K562 (cell line): ENCODE results near the gene TLNRD1. TPM values are rescaled to one million over a fixed set of nuclear protein-coding genes. Genes with fewer than 3 reads are reported as not detected.

ENCODE experiments used
- BDP1 ChIP-seq: IDR thresholded peaks from 3 replicates; pipeline ENCODE4 v1.6.1; 2011; ENCODE audit not compliant: insufficient read length, insufficient read depth
- BRCA1 ChIP-seq, 2 experiments: fragments of 450-650 bp in 1 of 2; sonication (generic) in 1 of 2; formaldehyde crosslinking in 1 of 2; IDR thresholded peaks; 2 replicates each; pipeline versions ENCODE4 v1.5.0 to v1.6.1; 2017 to 2020; ENCODE audit warnings: mild to moderate bottlenecking in 1 of 2, missing genetic modification reagents in 1 of 2
- CCNT2 ChIP-seq: IDR thresholded peaks from 2 replicates; pipeline ENCODE4 v1.6.1; 2011; ENCODE audit warnings: borderline replicate concordance, low read depth, mild to moderate bottlenecking, moderate library complexity, mixed read lengths, low read length; ENCODE audit not compliant: insufficient read length; ENCODE audit errors: extremely low read depth
- ETS2 ChIP-seq: IDR thresholded peaks from 2 replicates; pipeline ENCODE4 v1.6.1; 2016; ENCODE audit warnings: borderline replicate concordance, missing genetic modification characterization, mild to moderate bottlenecking, moderate library complexity, missing compliant biosample characterization; ENCODE audit not compliant: poor library complexity, severe bottlenecking
- FOS ChIP-seq: IDR thresholded peaks from 3 replicates; pipeline ENCODE4 v1.6.1; 2011; ENCODE audit not compliant: insufficient read length; ENCODE audit errors: extremely low read depth
- FOSL1 ChIP-seq: fragments of 200-800 bp; sonication (Bioruptor generic); conservative IDR thresholded peaks from 2 replicates; pipeline ENCODE4 v1.6.1; 2016; ENCODE audit warnings: missing genetic modification characterization, missing compliant biosample characterization
- GABPB1 ChIP-seq: sonication (generic); formaldehyde crosslinking; IDR thresholded peaks from 2 replicates; pipeline ENCODE4 v1.8.0; 2022; ENCODE audit warnings: mild to moderate bottlenecking, missing genetic modification reagents
- KLF13 ChIP-seq: fragments of 450-650 bp; IDR thresholded peaks from 2 replicates; pipeline ENCODE4 v1.6.1; 2016; ENCODE audit warnings: missing genetic modification characterization, low read depth, mild to moderate bottlenecking, missing compliant biosample characterization, moderate library complexity, borderline replicate concordance
- MAFF ChIP-seq: IDR thresholded peaks from 2 replicates; pipeline ENCODE4 v1.6.1; 2012; ENCODE audit warnings: low read length, improper control_type of control experiment
- PHF8 ChIP-seq: fragments of 200-600 bp; sonication (generic); IDR thresholded peaks from 2 replicates; pipeline ENCODE4 v1.6.1; 2012; ENCODE audit warnings: mixed run types, mild to moderate bottlenecking, inconsistent platforms, low read length, moderate library complexity, borderline replicate concordance
- RBBP5 ChIP-seq: fragments of 200-600 bp; sonication (generic); IDR thresholded peaks from 2 replicates; pipeline ENCODE4 v1.6.1; 2012; ENCODE audit warnings: borderline replicate concordance, mild to moderate bottlenecking, low read length, control low read depth, inconsistent platforms; ENCODE audit not compliant: insufficient read depth, poor library complexity, severe bottlenecking
- SIN3A ChIP-seq, 2 experiments: fragments of 150-350 bp in 1 of 2; IDR thresholded peaks; 2 replicates each; pipeline ENCODE4 v1.6.1; 2011 to 2016; ENCODE audit warnings: borderline replicate concordance in 2 of 2, low read depth in 2 of 2, low read length in 2 of 2, mild to moderate bottlenecking in 2 of 2, moderate library complexity in 2 of 2; ENCODE audit not compliant: control insufficient read depth in 1 of 2
- SP2 ChIP-seq: IDR thresholded peaks from 2 replicates; pipeline ENCODE4 v1.6.1; 2011; ENCODE audit warnings: mild to moderate bottlenecking, low read depth, low read length, moderate library complexity; ENCODE audit not compliant: poor library complexity, severe bottlenecking; ENCODE audit errors: extremely low read depth
- TCF7 ChIP-seq: sonication (generic); IDR thresholded peaks from 2 replicates; pipeline ENCODE4 v1.6.1; 2016; ENCODE audit warnings: antibody characterized with exemption, borderline replicate concordance
- TRIM25 ChIP-seq: fragments of 450-650 bp; IDR thresholded peaks from 2 replicates; pipeline ENCODE4 v1.7.0; 2016; ENCODE audit warnings: borderline replicate concordance
- ZFPM2 ChIP-seq: fragments of 250-450 bp; sonication (Bioruptor Pico); IDR thresholded peaks from 2 replicates; pipeline ENCODE4 v1.5.1; 2022; ENCODE audit warnings: mild to moderate bottlenecking
- ZKSCAN1 ChIP-seq: fragments of 150-350 bp; IDR thresholded peaks from 2 replicates; pipeline ENCODE4 v1.6.1; 2016; ENCODE audit warnings: low read depth, low read length
- ZZZ3 ChIP-seq: fragments of 450-650 bp; IDR thresholded peaks from 2 replicates; pipeline ENCODE4 v1.6.1; 2016; ENCODE audit warnings: antibody characterized with exemption, mild to moderate bottlenecking, moderate library complexity
- polyA plus RNA-seq, 8 experiments: library from polyadenylated mRNA; depleted of rRNA in 4 of 8; stranded (reverse) in 5 of 8; unstranded in 3 of 8; fragments of >200 nt; fragmentation: Nextera tagmentation in 2 of 8; fragmentation: Illumina TruSeq in 1 of 8; extraction: Ambion mirVana in 2 of 8; extraction: Trizol in 1 of 8; gene quantifications; 2 replicates each; pipeline versions ENCODE4 v1.2.1 to v1.2.3, GENCODE V29; 2011 to 2014; ENCODE audit warnings: inconsistent platforms in 1 of 8, missing spikeins in 1 of 8
- total RNA-seq, 7 experiments: library from RNA; depleted of rRNA in 6 of 7; stranded (reverse); fragments of >200 nt in 6 of 7; fragmentation: Illumina TruSeq in 2 of 7; extraction: Trizol in 2 of 7; gene quantifications; 2 replicates each; pipeline versions ENCODE4 v1.2.1 to v1.2.3, GENCODE V29; 2011 to 2021; ENCODE audit warnings: low replicate concordance in 1 of 7
- TF ChIP-seq, protein P1 (sequence below), 3 experiments: fragments of 200-800 bp in 1 of 3; fragments of 250-450 bp in 1 of 3; fragments of 450-650 bp in 1 of 3; sonication (Bioruptor Pico) in 1 of 3; sonication (Bioruptor generic) in 1 of 3; formaldehyde crosslinking in 1 of 3; IDR thresholded peaks; 2 replicates each; pipeline versions ENCODE4 v1.6.1 to v1.8.0; 2016 to 2022; ENCODE audit warnings: mild to moderate bottlenecking in 2 of 3, missing genetic modification characterization in 2 of 3, missing compliant biosample characterization in 1 of 3, moderate library complexity in 1 of 3
- TF ChIP-seq, protein P2 (sequence below): fragments of 450-650 bp; formaldehyde crosslinking; IDR thresholded peaks from 2 replicates; pipeline ENCODE4 v1.4.0; 2022; ENCODE audit warnings: missing genetic modification characterization

The TLNRD1 gene
- total and polyA plus RNA-seq, 9 of the 15 experiments (the other 6 are each of a cell fraction or from before 2014, with no cell fraction given), result 1.1 to 33.1 (median 5.7) TPM

DNA sequence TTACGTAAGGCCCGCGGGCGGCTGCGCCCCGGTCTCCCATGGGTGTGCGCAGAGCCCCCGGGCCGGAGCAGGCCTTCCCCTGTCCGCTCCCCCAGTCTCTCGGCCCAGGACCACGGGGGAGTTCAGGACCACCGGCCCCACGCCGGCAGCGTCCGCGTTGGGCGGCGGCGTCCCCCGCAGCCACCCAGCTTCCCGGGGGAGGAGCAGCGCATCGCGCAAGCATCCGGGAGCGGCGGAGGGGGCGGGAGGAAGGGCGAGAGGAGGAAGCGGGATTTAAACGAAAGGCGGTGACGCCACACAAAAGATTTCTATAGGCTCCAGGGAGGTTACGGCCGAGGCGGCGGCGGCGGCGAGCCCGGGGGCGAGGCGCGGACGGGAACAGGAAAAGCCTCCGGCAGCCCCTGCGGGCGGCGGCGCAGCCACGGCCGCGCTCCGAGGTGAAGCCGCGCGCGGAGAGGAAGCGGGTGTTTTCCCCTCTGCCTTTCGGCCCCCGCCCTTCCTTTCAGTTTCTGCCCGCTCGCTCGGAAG, at the start of gene TLNRD1 (continued):
- TF ChIP-seq PHF8 (peak; percentile 82; the same call in 1 of the 2 replicates), ETS2 (tag) (no peak), TCF7 (no peak), FOSL1 (tag) (peak; percentile 30; the same call in 1 of the 2 replicates), CCNT2 (peak; percentile 24), FOS (no peak), SP2 (no peak), BRCA1 (IDR thresholded peaks at IDR 0.05) (no peak), BRCA1 (CRISPR knock-in tag; IDR thresholded peaks at IDR 0.05) (no peak), BDP1 (no peak), SIN3A (IDR thresholded peaks at IDR 0.05; ENCODE audit: borderline replicate concordance in 2 of 2, control insufficient read depth in 1 of 2, low read depth in 2 of 2, low read length in 2 of 2) (no peak), GABPB1 (CRISPR knock-in tag) (peak; percentile 64; the same call in 1 of the 2 replicates), TRIM25 (no peak), RBBP5 (peak; percentile 93), KLF13 (no peak), ZZZ3 (no peak), ZFPM2 (CRISPR knock-in tag) (no peak), ZKSCAN1 (no peak), MAFF (no peak)
- TF ChIP-seq, protein P1, sequence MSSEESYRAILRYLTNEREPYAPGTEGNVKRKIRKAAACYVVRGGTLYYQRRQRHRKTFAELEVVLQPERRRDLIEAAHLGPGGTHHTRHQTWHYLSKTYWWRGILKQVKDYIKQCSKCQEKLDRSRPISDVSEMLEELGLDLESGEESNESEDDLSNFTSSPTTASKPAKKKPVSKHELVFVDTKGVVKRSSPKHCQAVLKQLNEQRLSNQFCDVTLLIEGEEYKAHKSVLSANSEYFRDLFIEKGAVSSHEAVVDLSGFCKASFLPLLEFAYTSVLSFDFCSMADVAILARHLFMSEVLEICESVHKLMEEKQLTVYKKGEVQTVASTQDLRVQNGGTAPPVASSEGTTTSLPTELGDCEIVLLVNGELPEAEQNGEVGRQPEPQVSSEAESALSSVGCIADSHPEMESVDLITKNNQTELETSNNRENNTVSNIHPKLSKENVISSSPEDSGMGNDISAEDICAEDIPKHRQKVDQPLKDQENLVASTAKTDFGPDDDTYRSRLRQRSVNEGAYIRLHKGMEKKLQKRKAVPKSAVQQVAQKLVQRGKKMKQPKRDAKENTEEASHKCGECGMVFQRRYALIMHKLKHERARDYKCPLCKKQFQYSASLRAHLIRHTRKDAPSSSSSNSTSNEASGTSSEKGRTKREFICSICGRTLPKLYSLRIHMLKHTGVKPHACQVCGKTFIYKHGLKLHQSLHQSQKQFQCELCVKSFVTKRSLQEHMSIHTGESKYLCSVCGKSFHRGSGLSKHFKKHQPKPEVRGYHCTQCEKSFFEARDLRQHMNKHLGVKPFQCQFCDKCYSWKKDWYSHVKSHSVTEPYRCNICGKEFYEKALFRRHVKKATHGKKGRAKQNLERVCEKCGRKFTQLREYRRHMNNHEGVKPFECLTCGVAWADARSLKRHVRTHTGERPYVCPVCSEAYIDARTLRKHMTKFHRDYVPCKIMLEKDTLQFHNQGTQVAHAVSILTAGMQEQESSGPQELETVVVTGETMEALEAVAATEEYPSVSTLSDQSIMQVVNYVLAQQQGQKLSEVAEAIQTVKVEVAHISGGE (CRISPR knock-in tag; IDR thresholded peaks at IDR 0.05), result peak in 1 of 3 experiments; percentile 50; a peak in 1 of 6 replicates
- TF ChIP-seq, protein P2, sequence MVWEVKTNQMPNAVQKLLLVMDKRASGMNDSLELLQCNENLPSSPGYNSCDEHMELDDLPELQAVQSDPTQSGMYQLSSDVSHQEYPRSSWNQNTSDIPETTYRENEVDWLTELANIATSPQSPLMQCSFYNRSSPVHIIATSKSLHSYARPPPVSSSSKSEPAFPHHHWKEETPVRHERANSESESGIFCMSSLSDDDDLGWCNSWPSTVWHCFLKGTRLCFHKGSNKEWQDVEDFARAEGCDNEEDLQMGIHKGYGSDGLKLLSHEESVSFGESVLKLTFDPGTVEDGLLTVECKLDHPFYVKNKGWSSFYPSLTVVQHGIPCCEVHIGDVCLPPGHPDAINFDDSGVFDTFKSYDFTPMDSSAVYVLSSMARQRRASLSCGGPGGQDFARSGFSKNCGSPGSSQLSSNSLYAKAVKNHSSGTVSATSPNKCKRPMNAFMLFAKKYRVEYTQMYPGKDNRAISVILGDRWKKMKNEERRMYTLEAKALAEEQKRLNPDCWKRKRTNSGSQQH (CRISPR knock-in tag), result no peak
